CD4-positive, alpha-beta T cell treated with Interleukin-2 at 100 ng/mL for 4 hours (primary cell): ENCODE data around the gene GLG1.
"Not testable (repeated sequence)": the region's sequence is repeated elsewhere in the genome, so short reads cannot be mapped to it uniquely, and the experiment has no call there.

Source experiments
- DNase-seq: peaks from one replicate; pipeline ENCODE4 v3.0.0-alpha.2; 2020; ENCODE audit warnings: low spot score

GLG1 gene

GRCh38 chr16:74606521-74607309 lies at the start of gene GLG1:
GLG1 (minus strand) TSS chr16:74607114; CDS start chr16:74607094, 20 bp downstream.
- peak; percentile 89 for DNase-seq

GRCh38 chr16:74654536-74655050 lies 47.7 kb upstream of the GLG1 start:
- DNase-seq = no peak

GRCh38 chr16:74652883-74653282 lies 46.0 kb upstream of the GLG1 start:
- DNase-seq = not testable (repeated sequence)

GRCh38 chr16:74652249-74652648 lies 45.3 kb upstream of the GLG1 start:
- no peak for DNase-seq

- DNase-seq = no peak
Observed at GRCh38 chr16:74651841-74652240, 44.9 kb upstream of the GLG1 start.

GRCh38 chr16:74650966-74651567 lies 44.2 kb upstream of the GLG1 start:
- DNase-seq = peak; percentile 16

GRCh38 chr16:74649839-74650504 lies 43.1 kb upstream of the GLG1 start:
- no peak for DNase-seq

GRCh38 chr16:74641969-74642368 lies 35.1 kb upstream of the GLG1 start:
- DNase-seq = no peak

GRCh38 chr16:74637742-74638453 lies 31.0 kb upstream of the GLG1 start:
- DNase-seq = no peak

GRCh38 chr16:74635303-74635702 lies 28.4 kb upstream of the GLG1 start:
- no peak for DNase-seq

- DNase-seq = no peak
Observed at GRCh38 chr16:74633686-74634085, 26.8 kb upstream of the GLG1 start.

- DNase-seq = no peak
Observed at GRCh38 chr16:74627506-74628220, 20.7 kb upstream of the GLG1 start.

- DNase-seq = no peak
Observed at GRCh38 chr16:74626741-74627416, 20.0 kb upstream of the GLG1 start.

GRCh38 chr16:74625500-74626350 lies 18.8 kb upstream of the GLG1 start:
- no peak for DNase-seq

GRCh38 chr16:74623839-74624235 lies 16.9 kb upstream of the GLG1 start:
- DNase-seq = no peak

- peak; percentile 66 for DNase-seq
Observed at GRCh38 chr16:74623214-74623838, 16.4 kb upstream of the GLG1 start.

- DNase-seq = no peak
Observed at GRCh38 chr16:74622005-74622404, 15.1 kb upstream of the GLG1 start.

- DNase-seq = no peak
Observed at GRCh38 chr16:74617206-74617788, 10.4 kb upstream of the GLG1 start.

- DNase-seq = no peak
Observed at GRCh38 chr16:74611721-74612120, 4.8 kb upstream of the GLG1 start.
